Neutrophil (primary cell): ENCODE data around the gene ANKS1A.

ENCODE experiments used
- H3K27ac ChIP-seq: fragments of 200-600 bp; sonication (generic); 2 replicates; pipeline ENCODE4 v1.5.1; 2016; ENCODE audit warnings: mild to moderate bottlenecking, moderate library complexity
- H3K27me3 ChIP-seq: fragments of 200-600 bp; sonication (generic); 2 replicates; pipeline ENCODE4 v1.6.0; 2016; ENCODE audit warnings: mild to moderate bottlenecking
- H3K36me3 ChIP-seq: fragments of 200-600 bp; sonication (generic); 2 replicates; pipeline ENCODE4 v1.5.1; 2017
- H3K4me1 ChIP-seq, 2 experiments: fragments of 200-600 bp in 1 of 2; sonication (generic) in 1 of 2; 1 replicate in 1 of 2; 2 replicates in 1 of 2; pipeline versions ENCODE4 v1.5.1 to v1.6.1; 2013 to 2016; ENCODE audit warnings: low read depth in 1 of 2, low read length in 1 of 2, mild to moderate bottlenecking in 1 of 2, moderate library complexity in 1 of 2; ENCODE audit not compliant: control insufficient read depth in 1 of 2, insufficient read depth in 1 of 2
- H3K4me3 ChIP-seq, 2 experiments: fragments of 200-600 bp in 1 of 2; sonication (generic) in 1 of 2; 1 replicate in 1 of 2; 2 replicates in 1 of 2; pipeline ENCODE4 v1.5.1; 2013 to 2016; ENCODE audit warnings: low read depth in 1 of 2, low read length in 1 of 2, mild to moderate bottlenecking in 1 of 2, moderate library complexity in 1 of 2
- H3K9me3 ChIP-seq: fragments of 200-600 bp; sonication (generic); 2 replicates; pipeline ENCODE4 v1.5.1; 2016
- TF ChIP-seq, protein P1 (sequence below): fragments of 200-600 bp; sonication (generic); IDR thresholded peaks from 2 replicates; pipeline ENCODE4 v1.5.1; 2016; ENCODE audit warnings: antibody characterized with exemption

The ANKS1A gene

DNA sequence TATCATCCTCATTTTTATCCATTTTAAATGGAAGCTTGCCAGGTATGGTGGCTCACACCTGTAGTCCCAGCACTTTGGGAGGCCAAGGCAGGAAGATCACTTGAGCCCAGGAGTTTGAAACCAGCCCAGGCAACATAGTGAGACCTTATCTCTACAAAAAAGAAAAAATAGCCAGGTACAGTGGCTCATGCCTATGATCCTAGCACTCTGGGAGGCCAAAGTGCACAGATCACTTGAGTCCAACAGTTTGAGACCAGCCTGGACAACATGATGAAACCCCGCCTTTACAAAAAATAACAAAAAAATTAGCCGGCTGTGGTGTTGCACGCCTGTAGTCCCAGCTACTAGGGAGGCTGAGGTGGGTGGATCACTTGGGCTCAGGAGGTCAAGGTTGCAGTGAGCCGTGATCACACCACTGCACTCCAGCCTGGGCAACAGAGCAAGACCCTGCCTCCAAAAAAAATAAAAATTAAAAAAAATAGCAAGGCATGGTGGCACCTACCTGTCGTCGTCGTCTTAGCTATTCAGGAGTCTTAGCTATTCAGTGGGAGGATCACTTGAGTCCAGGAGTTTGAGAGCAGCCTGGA is 163.0 kb downstream of the ANKS1A start:
- H3K27me3 ChIP-seq = no peaks in the 10 kb centered on the region
- no peak overlapping the region for H3K27ac ChIP-seq
- peaks cover 47% of the 10 kb centered on the region for H3K36me3 ChIP-seq
- peaks cover 23 to 35% of the 10 kb centered on the region in 2 experiments for H3K4me1 ChIP-seq
- H3K9me3 ChIP-seq = no peaks in the 10 kb centered on the region
- no peak overlapping the region for H3K4me3 ChIP-seq
- TF ChIP-seq, protein P1, sequence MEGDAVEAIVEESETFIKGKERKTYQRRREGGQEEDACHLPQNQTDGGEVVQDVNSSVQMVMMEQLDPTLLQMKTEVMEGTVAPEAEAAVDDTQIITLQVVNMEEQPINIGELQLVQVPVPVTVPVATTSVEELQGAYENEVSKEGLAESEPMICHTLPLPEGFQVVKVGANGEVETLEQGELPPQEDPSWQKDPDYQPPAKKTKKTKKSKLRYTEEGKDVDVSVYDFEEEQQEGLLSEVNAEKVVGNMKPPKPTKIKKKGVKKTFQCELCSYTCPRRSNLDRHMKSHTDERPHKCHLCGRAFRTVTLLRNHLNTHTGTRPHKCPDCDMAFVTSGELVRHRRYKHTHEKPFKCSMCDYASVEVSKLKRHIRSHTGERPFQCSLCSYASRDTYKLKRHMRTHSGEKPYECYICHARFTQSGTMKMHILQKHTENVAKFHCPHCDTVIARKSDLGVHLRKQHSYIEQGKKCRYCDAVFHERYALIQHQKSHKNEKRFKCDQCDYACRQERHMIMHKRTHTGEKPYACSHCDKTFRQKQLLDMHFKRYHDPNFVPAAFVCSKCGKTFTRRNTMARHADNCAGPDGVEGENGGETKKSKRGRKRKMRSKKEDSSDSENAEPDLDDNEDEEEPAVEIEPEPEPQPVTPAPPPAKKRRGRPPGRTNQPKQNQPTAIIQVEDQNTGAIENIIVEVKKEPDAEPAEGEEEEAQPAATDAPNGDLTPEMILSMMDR = no peak

DNA sequence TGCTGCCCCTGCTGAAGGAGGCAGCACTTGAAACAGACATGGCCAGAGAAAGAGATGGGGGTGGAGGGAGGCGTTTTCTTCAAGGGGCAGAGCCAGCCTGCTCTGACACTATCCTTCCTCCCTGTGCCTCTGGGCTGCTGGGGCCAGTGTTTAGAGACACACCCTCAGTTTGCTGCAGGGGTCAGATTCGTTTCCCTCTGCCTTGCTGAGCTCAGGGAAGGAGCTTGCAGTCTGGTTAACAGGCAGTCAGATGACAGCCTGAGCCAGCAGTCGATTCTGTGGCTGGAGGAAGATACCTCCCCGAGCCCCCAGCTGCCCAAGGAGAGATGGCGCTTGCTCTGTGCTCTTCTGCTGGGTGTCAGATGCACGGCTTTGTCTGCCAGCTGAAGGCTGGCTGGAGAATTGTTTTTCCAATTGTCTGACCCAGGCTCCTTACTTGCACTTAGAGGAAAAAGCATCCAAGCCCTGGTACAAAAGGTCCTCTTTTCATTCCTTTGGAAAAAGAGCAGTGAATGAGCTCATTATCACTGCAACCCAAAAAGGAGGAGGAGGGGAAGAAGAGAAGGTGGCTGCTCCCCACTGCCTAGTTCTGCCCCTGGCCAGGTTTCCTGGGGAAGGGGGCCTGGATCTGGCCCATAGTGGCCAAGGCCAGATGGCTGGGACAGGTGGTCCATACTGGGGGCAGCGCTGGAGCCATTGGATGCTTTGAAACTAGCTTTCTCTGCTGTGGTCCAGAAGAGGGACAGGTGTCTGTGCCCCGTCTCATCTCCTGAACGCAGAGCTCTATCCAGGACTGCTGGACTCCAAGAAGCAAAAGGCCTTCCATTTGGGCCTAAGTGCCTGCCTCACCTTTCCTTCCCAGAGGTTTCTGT is 163.9 kb downstream of the ANKS1A start:
- H3K9me3 ChIP-seq = no peaks in the 10 kb centered on the region
- TF ChIP-seq, protein P1 = no peak
- H3K27me3 ChIP-seq = no peaks in the 10 kb centered on the region
- peaks cover 15 to 27% of the 10 kb centered on the region in 2 experiments for H3K4me1 ChIP-seq
- H3K36me3 ChIP-seq = peaks cover 55% of the 10 kb centered on the region
- no peak overlapping the region for H3K4me3 ChIP-seq
- H3K27ac ChIP-seq = no peak overlapping the region

DNA sequence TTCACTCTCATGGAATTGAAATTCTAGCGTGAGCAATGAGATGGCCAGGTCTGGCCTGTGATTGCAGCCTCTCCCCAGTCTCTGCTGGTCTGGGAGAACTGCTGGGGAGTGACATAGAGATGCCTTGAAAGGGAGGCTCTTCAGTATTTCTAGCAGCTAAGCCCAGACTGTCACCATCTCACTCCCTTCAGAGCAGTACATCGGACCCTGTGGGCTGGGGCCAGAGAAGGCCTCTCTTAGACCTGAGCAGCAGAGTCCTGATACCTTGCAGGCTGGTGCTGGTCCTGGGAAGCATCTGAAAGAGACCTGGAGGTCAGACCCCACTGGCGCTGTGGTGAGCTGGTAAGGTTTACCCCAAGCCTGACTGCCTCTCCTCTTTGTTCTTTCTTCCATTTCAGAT is 164.6 kb downstream of the ANKS1A start:
- no peak overlapping the region for H3K27ac ChIP-seq
- H3K36me3 ChIP-seq = peaks cover 63% of the 10 kb centered on the region
- H3K27me3 ChIP-seq = no peaks in the 10 kb centered on the region
- no peaks in the 10 kb centered on the region for H3K9me3 ChIP-seq
- H3K4me3 ChIP-seq = no peak overlapping the region
- peaks cover 7 to 19% of the 10 kb centered on the region in 2 experiments for H3K4me1 ChIP-seq
- TF ChIP-seq, protein P1 = no peak

DNA sequence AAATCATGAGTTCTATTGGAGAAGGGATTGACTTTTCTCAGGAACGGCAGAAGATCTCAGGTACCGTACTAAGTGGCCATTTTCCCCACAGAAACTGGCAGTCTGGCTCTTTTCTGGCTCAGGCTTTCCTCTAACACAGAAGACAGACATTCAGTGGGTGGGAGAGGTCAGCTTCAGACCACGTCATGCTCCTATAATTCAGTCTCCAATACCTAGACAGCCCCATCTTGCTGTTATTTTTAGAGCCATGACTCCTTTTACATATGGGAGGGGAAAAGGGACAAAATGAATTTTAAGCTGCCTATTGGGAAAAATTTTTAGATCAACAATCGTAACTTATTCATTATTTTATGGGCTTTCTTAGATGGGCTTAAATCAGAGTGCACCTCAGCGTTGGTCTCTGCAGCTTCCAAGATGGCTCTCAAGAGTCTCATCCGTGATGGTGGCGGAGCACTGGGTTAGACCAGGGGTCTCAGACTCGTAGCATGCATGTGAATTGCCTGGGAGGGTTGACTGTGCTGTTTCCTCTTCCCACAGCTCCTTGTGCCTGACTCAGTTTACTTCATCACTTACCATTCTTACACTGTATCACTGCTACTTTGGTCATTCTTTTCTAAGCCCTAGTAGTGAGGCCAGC is 165.2 kb downstream of the ANKS1A start:
- TF ChIP-seq, protein P1 = no peak
- Histone ChIP-seq H3K27me3 (no peaks in the 10 kb centered on the region), H3K9me3 (no peaks in the 10 kb centered on the region), H3K4me3 (no peak overlapping the region), H3K4me1 (peaks cover 4 to 14% of the 10 kb centered on the region in 2 experiments), H3K27ac (no peak overlapping the region), H3K36me3 (peaks cover 68% of the 10 kb centered on the region)

DNA sequence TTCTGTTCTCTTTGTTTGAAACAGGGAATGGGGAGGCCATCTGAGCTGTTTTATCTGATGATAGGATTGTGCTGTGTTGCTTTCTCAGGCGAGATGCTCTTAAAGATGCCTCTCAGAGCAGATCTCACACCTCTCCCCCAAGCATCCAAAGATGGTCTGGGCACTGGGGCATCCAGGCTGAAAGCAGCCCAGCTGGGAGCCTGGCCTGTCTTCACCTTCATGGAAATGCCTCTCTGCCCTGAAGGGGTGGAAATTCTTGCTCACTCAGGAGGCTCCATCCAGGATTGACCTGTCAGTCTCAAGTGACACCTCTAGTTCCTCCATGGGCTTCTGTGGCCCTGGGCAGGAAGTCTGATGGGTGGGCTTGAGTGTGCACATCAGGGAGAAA is 165.7 kb downstream of the ANKS1A start:
- TF ChIP-seq, protein P1 = no peak
- no peaks in the 10 kb centered on the region for H3K9me3 ChIP-seq
- no peak overlapping the region for H3K4me3 ChIP-seq
- no peak overlapping the region for H3K27ac ChIP-seq
- H3K4me1 ChIP-seq = peaks cover 1 to 9% of the 10 kb centered on the region in 2 experiments
- H3K27me3 ChIP-seq = no peaks in the 10 kb centered on the region
- H3K36me3 ChIP-seq = peaks cover 73% of the 10 kb centered on the region
